K562 (cell line): ENCODE measurements around the gene TFCP2. TPM values are rescaled to one million over a fixed set of nuclear protein-coding genes. Genes with fewer than 3 reads are reported as not detected.
A peak's percentile ranks its signal among the peaks of the same experiment; 100 is the strongest.

Experiments used
- ELF1 ChIP-seq: fragments of 200-800 bp; sonication (Bioruptor generic); IDR thresholded peaks from 2 replicates; pipeline ENCODE4 v1.6.1; 2016; ENCODE audit warnings: missing genetic modification characterization, missing compliant biosample characterization
- FUS ChIP-seq: fragments of 200-400 bp; formaldehyde crosslinking; optimal IDR thresholded peaks from 2 replicates; pipeline ENCODE3; 2017; ENCODE audit warnings: low read depth, low read length
- HBP1 ChIP-seq: fragments of 450-650 bp; formaldehyde crosslinking; IDR thresholded peaks from 2 replicates; pipeline ENCODE4 v1.4.0; 2022; ENCODE audit warnings: missing genetic modification characterization
- MTA2 ChIP-seq: fragments of 450-650 bp; IDR thresholded peaks from 2 replicates; pipeline ENCODE4 v1.6.1; 2016; ENCODE audit warnings: low read depth
- MTA3 ChIP-seq: fragments of 450-650 bp; formaldehyde crosslinking; IDR thresholded peaks from 2 replicates; pipeline ENCODE4 v1.6.1; 2017; ENCODE audit warnings: mild to moderate bottlenecking, borderline replicate concordance
- PRMT5 ChIP-seq: sonication (generic); formaldehyde crosslinking; IDR thresholded peaks from 2 replicates; pipeline ENCODE4 v1.5.0; 2020; ENCODE audit warnings: missing genetic modification reagents
- PRPF4 ChIP-seq: fragments of 200-400 bp; formaldehyde crosslinking; IDR thresholded peaks from one replicate; pipeline ENCODE4 v1.6.1; 2017; ENCODE audit warnings: low read length, low read depth, mild to moderate bottlenecking; ENCODE audit not compliant: insufficient read depth, poor library complexity, severe bottlenecking
- RBFOX2 ChIP-seq: fragments of 200-400 bp; formaldehyde crosslinking; IDR thresholded peaks from 2 replicates; pipeline ENCODE4 v1.6.1; 2017; ENCODE audit warnings: low read depth, mild to moderate bottlenecking, low read length, moderate library complexity
- RBM34 ChIP-seq: fragments of 200-400 bp; formaldehyde crosslinking; IDR thresholded peaks from 2 replicates; pipeline ENCODE4 v1.6.1; 2018; ENCODE audit warnings: low read length, borderline replicate concordance; ENCODE audit not compliant: insufficient read depth
- SMARCE1 ChIP-seq: fragments of 450-650 bp; IDR thresholded peaks from 2 replicates; pipeline ENCODE4 v1.7.1; 2016; ENCODE audit warnings: mild to moderate bottlenecking
- THRAP3 ChIP-seq: fragments of 450-650 bp; IDR thresholded peaks from 2 replicates; pipeline ENCODE4 v1.6.1; 2016; ENCODE audit warnings: mild to moderate bottlenecking, inconsistent platforms, borderline replicate concordance
- TOE1 ChIP-seq, 2 experiments: fragments of 450-650 bp in 1 of 2; sonication (generic) in 1 of 2; formaldehyde crosslinking in 1 of 2; IDR thresholded peaks; 2 replicates each; pipeline versions ENCODE4 v1.7.1 to v1.8.0; 2016 to 2022; ENCODE audit warnings: borderline replicate concordance in 2 of 2, mild to moderate bottlenecking in 2 of 2, antibody characterized with exemption in 1 of 2, inconsistent platforms in 1 of 2, low read depth in 1 of 2, missing genetic modification reagents in 1 of 2, moderate library complexity in 1 of 2
- TRIM25 ChIP-seq: fragments of 450-650 bp; IDR thresholded peaks from 2 replicates; pipeline ENCODE4 v1.7.0; 2016; ENCODE audit warnings: borderline replicate concordance
- XRCC4 ChIP-seq: IDR thresholded peaks from one replicate; pipeline ENCODE4 v1.6.1; 2011; ENCODE audit not compliant: insufficient read depth, insufficient read length; ENCODE audit errors: extremely low read depth
- ZNF274 ChIP-seq: IDR thresholded peaks from 2 replicates; pipeline ENCODE4 v1.6.1; 2011; ENCODE audit warnings: low read depth, mild to moderate bottlenecking, low read length, moderate library complexity, borderline replicate concordance
- ZNF639 ChIP-seq, 2 experiments: fragments of 200-800 bp in 1 of 2; sonication (Bioruptor generic) in 1 of 2; sonication (generic) in 1 of 2; formaldehyde crosslinking in 1 of 2; IDR thresholded peaks in 1 of 2; conservative IDR thresholded peaks in 1 of 2; 2 replicates each; pipeline versions ENCODE4 v1.5.0 to v1.6.1; 2016 to 2020; ENCODE audit warnings: missing compliant biosample characterization in 1 of 2, missing genetic modification characterization in 1 of 2, missing genetic modification reagents in 1 of 2
- polyA plus RNA-seq, 8 experiments: library from polyadenylated mRNA; depleted of rRNA in 4 of 8; stranded (reverse) in 5 of 8; unstranded in 3 of 8; fragments of >200 nt; fragmentation: Nextera tagmentation in 2 of 8; fragmentation: Illumina TruSeq in 1 of 8; extraction: Ambion mirVana in 2 of 8; extraction: Trizol in 1 of 8; gene quantifications; 2 replicates each; pipeline versions ENCODE4 v1.2.1 to v1.2.3, GENCODE V29; 2011 to 2014; ENCODE audit warnings: inconsistent platforms in 1 of 8, missing spikeins in 1 of 8
- total RNA-seq, 7 experiments: library from RNA; depleted of rRNA in 6 of 7; stranded (reverse); fragments of >200 nt in 6 of 7; fragmentation: Illumina TruSeq in 2 of 7; extraction: Trizol in 2 of 7; gene quantifications; 2 replicates each; pipeline versions ENCODE4 v1.2.1 to v1.2.3, GENCODE V29; 2011 to 2021; ENCODE audit warnings: low replicate concordance in 1 of 7
- TF ChIP-seq, protein P1 (sequence below): fragments of 250-450 bp; sonication (Bioruptor Pico); IDR thresholded peaks from 2 replicates; pipeline ENCODE4 v1.8.0; 2022; ENCODE audit warnings: moderate library complexity, mild to moderate bottlenecking, inconsistent platforms

The TFCP2 gene
- total and polyA plus RNA-seq, 9 of the 15 experiments (the other 6 are each of a cell fraction or from before 2014, with no cell fraction given), result 8.0 to 38.9 (median 19.3) TPM

- TF ChIP-seq ZNF639 (CRISPR knock-in tag; conservative IDR thresholded peaks at IDR 0.05 in 1 of 2, IDR thresholded peaks at IDR 0.05 in 1 of 2) (peak in 1 of 2 experiments; percentile 97; a peak in 2 of 4 replicates), SMARCE1 (no peak), PRMT5 (CRISPR knock-in tag) (0 out of 2 replicates have a peak, but pooled peaks have one; percentile 20), RBM34 (no peak), TOE1 (IDR thresholded peaks at IDR 0.05; ENCODE audit: borderline replicate concordance) (no peak), TOE1 (CRISPR knock-in tag; IDR thresholded peaks at IDR 0.05; ENCODE audit: borderline replicate concordance, low read depth) (no peak), XRCC4 (no peak), ZNF274 (no peak), ELF1 (tag) (no peak), RBFOX2 (peak; percentile 100), PRPF4 (peak; percentile 90), HBP1 (CRISPR knock-in tag) (no peak), MTA2 (no peak), MTA3 (peak; percentile 97), THRAP3 (no peak), FUS (no peak), TRIM25 (no peak)
- TF ChIP-seq, protein P1, sequence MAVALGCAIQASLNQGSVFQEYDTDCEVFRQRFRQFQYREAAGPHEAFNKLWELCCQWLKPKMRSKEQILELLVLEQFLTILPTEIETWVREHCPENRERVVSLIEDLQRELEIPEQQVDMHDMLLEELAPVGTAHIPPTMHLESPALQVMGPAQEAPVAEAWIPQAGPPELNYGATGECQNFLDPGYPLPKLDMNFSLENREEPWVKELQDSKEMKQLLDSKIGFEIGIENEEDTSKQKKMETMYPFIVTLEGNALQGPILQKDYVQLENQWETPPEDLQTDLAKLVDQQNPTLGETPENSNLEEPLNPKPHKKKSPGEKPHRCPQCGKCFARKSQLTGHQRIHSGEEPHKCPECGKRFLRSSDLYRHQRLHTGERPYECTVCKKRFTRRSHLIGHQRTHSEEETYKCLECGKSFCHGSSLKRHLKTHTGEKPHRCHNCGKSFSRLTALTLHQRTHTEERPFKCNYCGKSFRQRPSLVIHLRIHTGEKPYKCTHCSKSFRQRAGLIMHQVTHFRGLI (CRISPR knock-in tag), result peak; percentile 100; the same call in 1 of the 2 replicates
These were observed 89.7 kb downstream of the TFCP2 start, which contains the start of gene CSRNP2 (continued) for GRCh38 chr12:51083126-51083833.
